GM23248 (cell line): ENCODE results near the gene ROBO2.

Source experiments
- EZH2 ChIP-seq: fragments of 200-600 bp; sonication (generic); IDR thresholded peaks from 2 replicates; pipeline ENCODE4 v1.6.1; 2018; ENCODE audit warnings: antibody characterized with exemption, mild to moderate bottlenecking; ENCODE audit not compliant: insufficient read depth, poor library complexity, severe bottlenecking
- EZH2phosphoT487 ChIP-seq: fragments of 200-600 bp; sonication (generic); IDR thresholded peaks from 2 replicates; pipeline ENCODE4 v1.6.1; 2018; ENCODE audit warnings: antibody characterized with exemption, moderate library complexity, mild to moderate bottlenecking, low read depth; ENCODE audit not compliant: insufficient read depth

DNA sequence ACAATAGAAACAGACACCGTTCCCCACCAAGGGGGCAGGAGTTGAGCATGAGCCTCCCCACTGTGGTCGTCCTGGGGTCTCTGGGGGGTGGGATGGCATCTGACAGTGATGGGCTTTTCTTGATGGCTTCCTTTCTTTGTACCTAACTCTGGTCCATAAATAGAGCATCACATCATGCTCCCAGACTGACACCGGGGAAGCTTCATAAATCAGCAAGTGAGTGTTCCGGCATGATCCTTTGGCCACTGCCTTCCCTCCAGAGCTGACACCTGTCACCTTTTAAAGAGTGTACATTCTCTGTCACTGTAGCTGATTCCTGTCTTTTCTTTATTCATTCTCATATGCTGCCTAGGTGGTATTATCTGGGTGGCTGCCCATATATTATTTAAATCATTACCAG, 129.9 kb downstream of the ROBO2 start:
- TF ChIP-seq EZH2 (no peak), EZH2phosphoT487 (no peak)
